Muscle layer of duodenum (tissue), 2 donors: Measurements from ENCODE around the gene PLD2.

Source experiments
- H3K27ac ChIP-seq: one replicate; pipeline ENCODE4 v1.7.0; 2013; ENCODE audit warnings: mild to moderate bottlenecking, low read length
- H3K27me3 ChIP-seq: one replicate; pipeline ENCODE4 v1.7.0; 2013; ENCODE audit warnings: low read depth, mild to moderate bottlenecking, control low read depth, low read length
- H3K36me3 ChIP-seq, 2 donors: one replicate each; pipeline ENCODE4 v1.7.0; 2013; ENCODE audit warnings: low read length in 2 of 2, control low read depth in 1 of 2, mild to moderate bottlenecking in 1 of 2; ENCODE audit not compliant: insufficient read depth in 2 of 2, control insufficient read depth in 1 of 2
- H3K4me1 ChIP-seq, 2 donors: one replicate each; pipeline ENCODE4 v1.7.0; 2013; ENCODE audit warnings: low read length in 2 of 2, mild to moderate bottlenecking in 2 of 2, control low read depth in 1 of 2, moderate library complexity in 1 of 2; ENCODE audit not compliant: insufficient read depth in 2 of 2, control insufficient read depth in 1 of 2
- H3K4me3 ChIP-seq, 2 donors: one replicate each; pipeline ENCODE4 v1.7.0; 2013; ENCODE audit warnings: low read length in 2 of 2, low read depth in 1 of 2, mild to moderate bottlenecking in 1 of 2
- H3K9me3 ChIP-seq, 2 donors: one replicate each; pipeline ENCODE4 v1.7.0; 2013; ENCODE audit warnings: low read length in 2 of 2, control low read depth in 1 of 2, mild to moderate bottlenecking in 1 of 2; ENCODE audit not compliant: control insufficient read depth in 1 of 2
- donor health status: healthy.

PLD2 gene

GRCh38 chr17:4806777-4807604, at the start of gene PLD2:
TSS of gene PLD2 (plus strand) at chr17:4807152. CDS start at chr17:4807773, 621 bp downstream.
- peaks cover 0 to 6% of the 10 kb centered on the region in 2 donors for H3K36me3 ChIP-seq
- H3K27me3 ChIP-seq: no peaks in the 10 kb centered on the region
- H3K9me3 ChIP-seq: no peaks in the 10 kb centered on the region
- H3K27ac ChIP-seq: no peak within 1 kb of the TSS
- peak within 1 kb of the TSS; percentile 70 to 76 for H3K4me3 ChIP-seq
- H3K4me1 ChIP-seq: peaks cover 13 to 21% of the 10 kb centered on the region in 2 donors

GRCh38 chr17:4759776-4760236, 47.1 kb upstream of the PLD2 start:
- no peaks in the 10 kb centered on the region for H3K27me3 ChIP-seq
- H3K36me3 ChIP-seq: no peaks in the 10 kb centered on the region
- no peak overlapping the region for H3K27ac ChIP-seq
- no peaks in the 10 kb centered on the region for H3K9me3 ChIP-seq
- H3K4me3 ChIP-seq: no peak overlapping the region
- no peaks in the 10 kb centered on the region for H3K4me1 ChIP-seq

- H3K9me3 ChIP-seq: no peaks in the 10 kb centered on the region
- no peaks in the 10 kb centered on the region for H3K36me3 ChIP-seq
- no peaks in the 10 kb centered on the region for H3K4me1 ChIP-seq
- H3K27me3 ChIP-seq: no peaks in the 10 kb centered on the region
- no peak overlapping the region for H3K27ac ChIP-seq
- H3K4me3 ChIP-seq: no peak overlapping the region
These were observed 42.4 kb upstream of the PLD2 start for GRCh38 chr17:4764595-4764994.

- Histone ChIP-seq H3K27me3 (no peaks in the 10 kb centered on the region), H3K4me1 (no peaks in the 10 kb centered on the region), H3K9me3 (no peaks in the 10 kb centered on the region), H3K36me3 (no peaks in the 10 kb centered on the region), H3K4me3 (no peak overlapping the region), H3K27ac (peak overlapping the region; percentile 47)
These were observed 40.8 kb upstream of the PLD2 start for GRCh38 chr17:4766201-4766600.

GRCh38 chr17:4766723-4767122, 40.2 kb upstream of the PLD2 start:
- Histone ChIP-seq H3K36me3 (no peaks in the 10 kb centered on the region), H3K9me3 (no peaks in the 10 kb centered on the region), H3K4me1 (no peaks in the 10 kb centered on the region), H3K4me3 (no peak overlapping the region), H3K27me3 (no peaks in the 10 kb centered on the region), H3K27ac (peak overlapping the region; percentile 47)

GRCh38 chr17:4768298-4768697, 38.7 kb upstream of the PLD2 start:
- no peaks in the 10 kb centered on the region for H3K36me3 ChIP-seq

GRCh38 chr17:4769628-4770027, 37.3 kb upstream of the PLD2 start:
- Histone ChIP-seq H3K4me1 (no peaks in the 10 kb centered on the region), H3K27ac (no peak overlapping the region), H3K27me3 (no peaks in the 10 kb centered on the region), H3K9me3 (no peaks in the 10 kb centered on the region), H3K4me3 (no peak overlapping the region), H3K36me3 (no peaks in the 10 kb centered on the region)

More at GRCh38 chr17:4768298-4768697, 38.7 kb upstream of the PLD2 start:
- Histone ChIP-seq H3K27me3 (no peaks in the 10 kb centered on the region), H3K9me3 (no peaks in the 10 kb centered on the region), H3K4me3 (no peak overlapping the region), H3K4me1 (no peaks in the 10 kb centered on the region), H3K27ac (peak overlapping the region; percentile 23)

GRCh38 chr17:4771519-4772234, 35.3 kb upstream of the PLD2 start, which contains the start of gene TM4SF5:
TSS of gene TM4SF5 (plus strand) at chr17:4771886. CDS start at chr17:4771923, 37 bp downstream.
- Histone ChIP-seq H3K36me3 (no peaks in the 10 kb centered on the region), H3K27me3 (no peaks in the 10 kb centered on the region), H3K27ac (peak within 1 kb of the TSS; percentile 74), H3K4me1 (no peaks in the 10 kb centered on the region), H3K9me3 (no peaks in the 10 kb centered on the region), H3K4me3 (no peak within 1 kb of the TSS)

- Histone ChIP-seq H3K4me3 (no peak overlapping the region), H3K4me1 (no peaks in the 10 kb centered on the region), H3K9me3 (no peaks in the 10 kb centered on the region), H3K36me3 (no peaks in the 10 kb centered on the region), H3K27me3 (no peaks in the 10 kb centered on the region), H3K27ac (peak overlapping the region; percentile 74)
These were observed 34.7 kb upstream of the PLD2 start for GRCh38 chr17:4772235-4772613.

GRCh38 chr17:4777969-4778760, 28.8 kb upstream of the PLD2 start:
- Histone ChIP-seq H3K27me3 (no peaks in the 10 kb centered on the region), H3K9me3 (no peaks in the 10 kb centered on the region), H3K27ac (no peak overlapping the region), H3K36me3 (no peaks in the 10 kb centered on the region), H3K4me1 (no peaks in the 10 kb centered on the region), H3K4me3 (no peak overlapping the region)
